ENCODE results near the gene MOV10L1. TPM values are rescaled to one million over a fixed set of nuclear protein-coding genes. Genes with fewer than 3 reads are reported as not detected.

Gene MOV10L1
- total and polyA plus RNA-seq, 2 donors (not counting 3 experiments of a cell fraction or from before 2014, with no cell fraction given), result 27.6 to 37.6 TPM

GRCh38 chr22:50091092-50091768 is 1.4 kb downstream of the MOV10L1 start:
- Histone ChIP-seq H2AFZ (ENCODE audit: low read depth, low read length) (no peak overlapping the region), H4K20me1 (replicated peaks; ENCODE audit: control insufficient read depth, extremely low read depth, insufficient read depth, low read length) (no peaks in the 10 kb centered on the region), H3K36me3 (ENCODE audit: control insufficient read depth in 2 of 2, extremely low read depth in 1 of 2, insufficient read depth in 2 of 2, low read length in 2 of 2) (no peaks in the 10 kb centered on the region), H3K9ac (replicated peaks; ENCODE audit: extremely low read depth, insufficient read depth, low read length) (no peak overlapping the region), H3K27me3 (ENCODE audit: control insufficient read depth in 2 of 2, insufficient read depth in 2 of 2, low read length in 2 of 2) (peaks cover 0 to 7% of the 10 kb centered on the region in 2 experiments), H3K9me3 (replicated peaks; ENCODE audit: control insufficient read depth, insufficient read depth, low read length) (no peaks in the 10 kb centered on the region), H3K4me2 (ENCODE audit: insufficient read depth, low read length) (no peak overlapping the region), H3K4me1 (ENCODE audit: control insufficient read depth, extremely low read depth, insufficient read depth, low read length) (no peaks in the 10 kb centered on the region), H3K27ac (ENCODE audit: insufficient read depth, low read depth, low read length) (no peak overlapping the region), H3K79me2 (ENCODE audit: control insufficient read depth, insufficient read depth, low read length) (no peaks in the 10 kb centered on the region), H3K9me1 (replicated peaks; ENCODE audit: control insufficient read depth, extremely low read depth, insufficient read depth, low read length) (no peaks in the 10 kb centered on the region), H3K4me3 (replicated peaks in 1 of 3; ENCODE audit: insufficient read depth in 1 of 3, low read depth in 1 of 3, low read length in 3 of 3) (no peak overlapping the region)
- ChIA-PET POLR2A (no interaction called here), CTCF (interaction anchor here (1.2 kb wide), 1 partner anchor 61 kb away, joined by 4 read pairs; no protein-coding TSS in a partner anchor)
- FAIRE-seq (no peak), DNase-seq (ENCODE audit: low read depth, low spot score) (no peak)
- no TSS peak for BruUV-seq (replicated peaks)
- TF ChIP-seq CTCF (IDR thresholded peaks at IDR 0.05; ENCODE audit: extremely low read depth in 1 of 2, insufficient read depth in 1 of 2, low read depth in 1 of 2, low read length in 2 of 2), result no peak
- TF ChIP-seq FOS (IDR thresholded peaks at IDR 0.05; ENCODE audit: borderline replicate concordance, insufficient read depth, low read length), result no peak
- no peak for TF ChIP-seq MYC (IDR thresholded peaks at IDR 0.05; ENCODE audit: low read depth, low read length)
- TF ChIP-seq POLR2A (IDR thresholded peaks at IDR 0.05; ENCODE audit: low read depth, low read length), result no peak
- TF ChIP-seq POLR2AphosphoS5 (IDR thresholded peaks at IDR 0.05; ENCODE audit: insufficient read depth, low read depth, low read length), result no peak
- no peak for TF ChIP-seq GATA2 (IDR thresholded peaks at IDR 0.05; ENCODE audit: insufficient read depth, insufficient read length, low read depth, low read length)
- TF ChIP-seq, protein P1, sequence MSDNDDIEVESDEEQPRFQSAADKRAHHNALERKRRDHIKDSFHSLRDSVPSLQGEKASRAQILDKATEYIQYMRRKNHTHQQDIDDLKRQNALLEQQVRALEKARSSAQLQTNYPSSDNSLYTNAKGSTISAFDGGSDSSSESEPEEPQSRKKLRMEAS (IDR thresholded peaks at IDR 0.05; ENCODE audit: insufficient read depth, insufficient read length), result no peak
- no peak for TF ChIP-seq JUN (IDR thresholded peaks at IDR 0.05; ENCODE audit: borderline replicate concordance, insufficient read depth, insufficient read length, low read depth)
- TF ChIP-seq EZH2 (IDR thresholded peaks at IDR 0.05; ENCODE audit: borderline replicate concordance, low read depth, low read length, severe bottlenecking), result no peak
- intact Hi-C loops (cut with micrococcal nuclease), result no loop called here
- dilution Hi-C loops (cut with MboI; ENCODE audit: extremely low pct_ligation_motif_present, low sequenced_read_pairs), result no loop called here

Data from endothelial cell of umbilical vein (primary cell).